GM19099 (cell line): Measurements from ENCODE around the gene CWC22.

Experiments
- POLR2A ChIP-seq: IDR thresholded peaks from 3 replicates; pipeline ENCODE4 v1.6.1; 2011; ENCODE audit warnings: low read depth; ENCODE audit not compliant: insufficient read length; ENCODE audit errors: extremely low read depth

CWC22 gene

GRCh38 chr2:179981085-179981484 is 26.0 kb downstream of the CWC22 start:
- TF ChIP-seq POLR2A, result no peak

GRCh38 chr2:179974761-179975160 is 32.3 kb downstream of the CWC22 start:
- no peak for TF ChIP-seq POLR2A

GRCh38 chr2:179966778-179967394 is 40.2 kb downstream of the CWC22 start:
- TF ChIP-seq POLR2A, result no peak

- no peak for TF ChIP-seq POLR2A
Observed at GRCh38 chr2:179965291-179966258, 41.5 kb downstream of the CWC22 start.

- no peak for TF ChIP-seq POLR2A
Observed at GRCh38 chr2:179963626-179964025, 43.5 kb downstream of the CWC22 start.

GRCh38 chr2:179954026-179954425 is 53.1 kb downstream of the CWC22 start:
- no peak for TF ChIP-seq POLR2A

GRCh38 chr2:179953359-179953758 is 53.7 kb downstream of the CWC22 start:
- TF ChIP-seq POLR2A, result no peak

GRCh38 chr2:179952658-179953057 is 54.4 kb downstream of the CWC22 start:
- no peak for TF ChIP-seq POLR2A

GRCh38 chr2:179951680-179952079 is 55.4 kb downstream of the CWC22 start:
- no peak for TF ChIP-seq POLR2A

GRCh38 chr2:179950391-179950790 is 56.7 kb downstream of the CWC22 start:
- no peak for TF ChIP-seq POLR2A

GRCh38 chr2:179949438-179949837 is 57.7 kb downstream of the CWC22 start:
- no peak for TF ChIP-seq POLR2A

- TF ChIP-seq POLR2A, result no peak
Observed at GRCh38 chr2:179948058-179948457, 59.0 kb downstream of the CWC22 start.

GRCh38 chr2:179946810-179947615 is 60.1 kb downstream of the CWC22 start:
- no peak for TF ChIP-seq POLR2A

GRCh38 chr2:179946346-179946745 is 60.8 kb downstream of the CWC22 start:
- TF ChIP-seq POLR2A, result no peak

GRCh38 chr2:179939259-179939658 is 67.8 kb downstream of the CWC22 start:
- no peak for TF ChIP-seq POLR2A
